NCI-H2081 (cell line): ENCODE data around the gene HS1BP3.

Experiments used
- DNase-seq, 2 experiments: peaks; one replicate each; lab custom pipeline; 2025; lab: John Stamatoyannopoulos, UW

The HS1BP3 gene

GRCh38 chr2:20645761-20646160 lies 5.1 kb downstream of the HS1BP3 start:
- no peak for DNase-seq

- no peak for DNase-seq
Observed at GRCh38 chr2:20645301-20645701, 5.6 kb downstream of the HS1BP3 start.

- DNase-seq, result no peak
Observed at GRCh38 chr2:20643826-20644225, 7.1 kb downstream of the HS1BP3 start.

- DNase-seq, result no peak
Observed at GRCh38 chr2:20643060-20643459, 7.8 kb downstream of the HS1BP3 start.

GRCh38 chr2:20642055-20642971 lies 8.6 kb downstream of the HS1BP3 start:
- DNase-seq, result peak; percentile 64 to 70

GRCh38 chr2:20641123-20641985 lies 9.5 kb downstream of the HS1BP3 start:
- DNase-seq, result no peak

- no peak for DNase-seq
Observed at GRCh38 chr2:20640411-20641122, 10.3 kb downstream of the HS1BP3 start.

- no peak for DNase-seq
Observed at GRCh38 chr2:20638646-20639430, 12.1 kb downstream of the HS1BP3 start.

GRCh38 chr2:20638014-20638413 lies 12.9 kb downstream of the HS1BP3 start:
- DNase-seq, result no peak

GRCh38 chr2:20637147-20637546 lies 13.8 kb downstream of the HS1BP3 start:
- DNase-seq, result no peak

- peak; percentile 84 to 88 for DNase-seq
Observed at GRCh38 chr2:20635675-20636584, 15.0 kb downstream of the HS1BP3 start.

GRCh38 chr2:20635113-20635510 lies 15.8 kb downstream of the HS1BP3 start:
- no peak for DNase-seq

- DNase-seq, result no peak
Observed at GRCh38 chr2:20634507-20635112, 16.3 kb downstream of the HS1BP3 start.

- DNase-seq, result peak; percentile 63 to 87
Observed at GRCh38 chr2:20633794-20634506, 16.9 kb downstream of the HS1BP3 start.

- DNase-seq, result no peak
Observed at GRCh38 chr2:20633001-20633400, 17.9 kb downstream of the HS1BP3 start.

- peak in 1 of 2 experiments; percentile 11 for DNase-seq
Observed at GRCh38 chr2:20632446-20632990, 18.4 kb downstream of the HS1BP3 start.

GRCh38 chr2:20631617-20632307 lies 19.1 kb downstream of the HS1BP3 start:
- DNase-seq, result no peak

- DNase-seq, result no peak
Observed at GRCh38 chr2:20630967-20631366, 19.9 kb downstream of the HS1BP3 start.
